Germinal center (tissue), 1 donor: ENCODE data around the gene HMMR.
"Not testable (repeated sequence)": the region's sequence is repeated elsewhere in the genome, so short reads cannot be mapped to it uniquely, and the experiment has no call there.

ENCODE experiments used
- DNase-seq: peaks from one replicate; pipeline ENCODE4 v3.0.0; 2012; ENCODE audit warnings: mixed read lengths, low spot score

The HMMR gene

DNA sequence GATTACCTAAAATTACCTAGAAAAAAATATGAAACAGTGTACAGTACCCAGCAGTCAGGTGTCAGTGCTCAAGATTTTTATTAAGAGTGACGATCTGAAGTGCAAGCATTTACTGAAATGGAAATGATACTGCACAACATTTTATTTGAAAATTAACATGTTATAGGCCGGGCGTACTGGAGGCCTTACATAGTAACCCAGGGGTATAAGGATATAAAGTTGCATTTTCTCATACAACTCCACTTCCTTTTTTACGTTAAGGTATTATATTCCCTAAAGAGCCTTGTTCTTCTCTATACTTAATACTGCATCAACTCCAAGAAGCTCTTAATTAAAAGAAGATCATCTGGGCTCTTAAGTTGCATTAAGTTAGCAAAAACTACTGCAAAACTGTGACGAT is 48.3 kb downstream of the HMMR start:
- DNase-seq, result no peak

- DNase-seq, result no peak
These were observed 49.0 kb downstream of the HMMR start for GRCh38 chr5:163509291-163509951.

GRCh38 chr5:163512526-163512925 is 52.1 kb downstream of the HMMR start:
- no peak for DNase-seq

- DNase-seq, result no peak
These were observed 64.7 kb downstream of the HMMR start for GRCh38 chr5:163525096-163525495.

DNA sequence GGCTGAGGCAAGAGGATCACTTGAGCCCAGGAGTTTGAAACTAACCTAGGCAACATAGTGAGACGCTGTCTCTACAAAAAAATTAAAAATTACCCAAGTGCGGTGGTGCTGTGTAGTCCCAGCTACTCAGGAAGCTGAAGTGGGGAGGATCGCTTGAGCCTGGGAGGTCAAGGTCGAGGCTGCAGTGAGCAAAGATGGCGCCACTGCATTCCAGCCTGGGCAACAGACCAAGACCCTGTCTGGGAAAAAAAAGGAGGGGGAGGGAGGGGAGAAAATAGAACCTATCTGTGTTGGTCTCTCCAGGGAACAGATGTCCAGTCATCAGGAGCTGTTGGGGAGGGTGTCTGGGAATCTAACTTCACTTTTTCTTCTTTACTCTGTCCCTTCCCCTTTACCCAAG is 69.3 kb downstream of the HMMR start:
- DNase-seq, result no peak

DNA sequence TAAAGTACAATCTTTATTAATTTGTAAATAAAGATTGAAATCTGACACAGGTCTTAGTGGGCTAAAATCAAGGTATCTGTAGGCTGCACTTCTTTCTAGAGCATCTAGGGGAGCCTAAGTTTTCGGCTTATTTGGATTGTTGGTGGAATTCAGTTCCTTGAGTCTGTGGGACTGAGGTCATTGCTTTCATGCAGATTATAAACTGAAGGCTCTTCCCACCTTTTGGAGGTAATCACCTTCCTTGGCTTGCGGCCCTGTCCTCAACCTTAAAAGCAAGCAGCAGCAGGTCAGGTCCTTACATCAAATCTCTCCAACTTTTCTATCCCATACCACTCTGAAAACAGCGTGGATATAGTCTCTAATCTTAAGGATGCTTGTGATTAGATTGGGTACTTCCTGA is 70.8 kb downstream of the HMMR start:
- DNase-seq, result no peak

- no peak for DNase-seq
These were observed 72.0 kb downstream of the HMMR start for GRCh38 chr5:163532171-163533084.

DNA sequence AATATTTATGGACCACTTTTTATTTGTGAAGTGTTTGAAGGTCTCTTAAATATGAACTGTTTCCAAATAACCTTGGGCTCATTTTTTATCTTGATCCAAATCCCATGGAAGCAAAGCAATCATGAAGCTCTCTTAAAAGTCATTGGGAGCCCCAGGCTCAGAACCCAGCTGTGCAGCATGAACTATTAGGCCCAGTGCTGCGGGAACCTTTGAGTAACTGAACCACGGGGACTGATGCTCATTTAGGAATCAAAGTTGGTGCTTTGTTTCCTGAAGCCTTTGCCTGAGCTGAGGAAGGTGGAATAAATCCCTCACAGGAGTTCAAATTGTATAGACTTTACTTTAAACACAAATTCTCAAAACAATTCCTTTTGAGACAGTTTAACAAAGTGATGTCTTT is 72.8 kb downstream of the HMMR start:
- no peak for DNase-seq

GRCh38 chr5:163534492-163535094 is 74.2 kb downstream of the HMMR start:
- DNase-seq, result no peak

DNA sequence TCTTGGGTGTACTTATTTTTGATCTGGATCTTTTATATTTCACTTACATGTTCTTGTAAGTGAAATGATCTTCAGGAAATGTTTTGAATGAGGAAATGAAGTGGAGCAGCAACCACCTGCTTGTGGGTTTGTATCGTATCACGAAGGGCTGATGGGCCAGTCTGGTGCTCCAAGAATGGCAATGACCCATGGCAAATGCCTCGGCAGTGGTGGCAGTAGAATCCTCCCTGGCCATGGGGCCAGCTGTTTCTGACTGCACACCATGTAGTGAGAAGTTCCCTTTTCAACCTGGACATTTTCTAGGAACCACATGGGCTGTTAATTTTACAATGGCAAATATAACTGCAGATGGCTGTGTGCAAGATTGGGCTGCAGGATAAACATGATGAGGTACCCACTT is 74.9 kb downstream of the HMMR start:
- DNase-seq, result no peak

DNA sequence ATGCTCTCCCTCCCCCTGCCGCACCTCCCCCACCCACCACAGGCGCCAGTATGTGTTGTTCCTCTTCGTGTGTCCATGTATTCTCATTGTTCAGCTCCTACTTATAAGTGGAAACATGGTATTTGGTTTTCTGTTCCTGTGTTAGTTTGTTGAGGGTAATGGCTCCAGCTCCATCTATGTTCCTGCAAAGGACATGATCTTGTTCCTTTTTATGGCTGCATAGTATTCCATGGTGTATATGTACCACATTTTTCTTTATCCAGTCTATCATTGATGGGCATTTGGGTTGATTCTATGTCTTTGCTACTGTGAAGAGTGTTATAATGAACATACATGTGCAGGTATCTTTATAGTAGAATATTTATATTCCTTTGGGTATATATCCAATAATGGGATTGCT is 76.0 kb downstream of the HMMR start:
- DNase-seq, result not testable (repeated sequence)

DNA sequence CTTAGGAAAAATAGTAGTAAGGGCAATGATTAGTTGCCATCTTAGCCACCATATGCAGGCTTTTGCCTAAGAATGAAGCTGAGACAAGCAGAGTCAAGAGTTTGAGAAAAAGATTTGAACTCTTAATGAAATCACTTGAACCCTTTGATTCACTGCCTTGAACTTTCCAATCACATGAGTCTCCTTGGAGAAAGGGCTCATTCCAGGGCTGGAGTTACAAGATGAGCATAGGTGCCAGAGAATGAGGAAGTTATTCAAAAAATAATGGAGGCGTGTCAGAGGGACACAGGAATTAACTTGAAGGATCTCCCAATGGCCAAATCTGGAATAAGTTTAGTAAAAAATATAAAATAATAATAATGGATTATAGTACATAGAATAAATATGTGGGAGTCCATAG is 80.3 kb downstream of the HMMR start:
- DNase-seq, result no peak
